A549 (cell line): ENCODE results near the gene ZNF785. TPM values are rescaled to one million over a fixed set of nuclear protein-coding genes. Genes with fewer than 3 reads are reported as not detected.

ENCODE experiments used
- ATAC-seq, 2 experiments: fragments of 200-7000 bp in 1 of 2; fragments of >200 bp in 1 of 2; cut with Nextera tagmentation in 1 of 2; cut with Tn5 transposase in 1 of 2; 3 replicates each; pipeline versions ENCODE4 v1.8.0 to v1.9.1; 2018 to 2020; ENCODE audit warnings: mild to moderate bottlenecking in 1 of 2, moderate library complexity in 1 of 2
- CTCF ChIA-PET: fragments of 300-600 bp; sonication (Branson Sonifier 250); formaldehyde crosslinking; extraction: SDS; loops from one replicate; lab custom pipeline; 2021; ENCODE audit warnings: antibody characterized with exemption, inconsistent platforms; lab: Yijun Ruan, JAX
- POLR2A ChIA-PET: fragments of 350-600 bp; formaldehyde crosslinking; extraction: SDS; loops from one replicate; lab custom pipeline; 2021; ENCODE audit warnings: antibody characterized with exemption, inconsistent platforms; lab: Yijun Ruan, JAX
- DNase-seq, 2 experiments: peaks; one replicate each; pipeline versions ENCODE4 v3.0.0 to v3.0.0-alpha.2; 2011 to 2016; ENCODE audit warnings: low read depth in 1 of 2, low spot score in 1 of 2
- FAIRE-seq: peaks from 2 replicates; lab custom pipeline; 2011; peaks lifted over from hg19 to GRCh38; lab: Jason Lieb, UNC
- H3K27ac ChIP-seq, 2 experiments: fragments of >200 bp; sonication (Bioruptor Twin); formaldehyde crosslinking; 3 replicates each; pipeline ENCODE4 v1.5.1; 2016 to 2017
- H3K4me1 ChIP-seq: fragments of >200 bp; sonication (Bioruptor Twin); formaldehyde crosslinking; 3 replicates; pipeline ENCODE4 v1.6.1; 2016
- H3K4me2 ChIP-seq: fragments of >200 bp; sonication (Bioruptor Twin); formaldehyde crosslinking; 3 replicates; pipeline ENCODE4 v1.6.1; 2016
- H3K4me3 ChIP-seq: fragments of >200 bp; sonication (Bioruptor Twin); formaldehyde crosslinking; 3 replicates; pipeline ENCODE4 v1.5.1; 2016
- H3K9me3 ChIP-seq: fragments of >200 bp; sonication (Bioruptor Twin); formaldehyde crosslinking; 3 replicates; pipeline ENCODE4 v1.6.1; 2016
- CBX2 ChIP-seq: fragments of 200-600 bp; sonication (generic); IDR thresholded peaks from 2 replicates; pipeline ENCODE4 v1.6.1; 2016; ENCODE audit warnings: low read depth, mild to moderate bottlenecking, borderline replicate concordance
- CBX8 ChIP-seq: fragments of 200-600 bp; sonication (generic); IDR thresholded peaks from 2 replicates; pipeline ENCODE4 v1.6.1; 2016
- ESRRA ChIP-seq: fragments of 150-350 bp; IDR thresholded peaks from 2 replicates; pipeline ENCODE4 v1.6.1; 2014; ENCODE audit warnings: mild to moderate bottlenecking, low read length, borderline replicate concordance
- FOSL2 ChIP-seq, 2 experiments: fragments of 450-650 bp in 1 of 2; fragments of >200 bp in 1 of 2; sonication (Bioruptor Twin) in 1 of 2; formaldehyde crosslinking; IDR thresholded peaks; 2 replicates each; pipeline versions ENCODE4 v1.5.0 to v1.6.1; 2016 to 2020; ENCODE audit warnings: mild to moderate bottlenecking in 1 of 2, moderate library complexity in 1 of 2
- HDAC2 ChIP-seq: fragments of 200-600 bp; sonication (generic); IDR thresholded peaks from 2 replicates; pipeline ENCODE4 v1.6.1; 2016
- HES2 ChIP-seq: fragments of >200 bp; sonication (Bioruptor Twin); formaldehyde crosslinking; IDR thresholded peaks from 2 replicates; pipeline ENCODE4 v1.6.1; 2016
- HEYL ChIP-seq: fragments of 250-450 bp; sonication (Bioruptor Pico); IDR thresholded peaks from 2 replicates; pipeline ENCODE4 v1.8.0; 2021; ENCODE audit warnings: mild to moderate bottlenecking, moderate library complexity
- HOXA7 ChIP-seq: fragments of 250-450 bp; sonication (Bioruptor Pico); IDR thresholded peaks from 2 replicates; pipeline ENCODE4 v1.5.0; 2020; ENCODE audit warnings: mild to moderate bottlenecking, moderate library complexity
- HOXB5 ChIP-seq: fragments of 250-450 bp; sonication (Bioruptor Pico); IDR thresholded peaks from 2 replicates; pipeline ENCODE4 v1.5.0; 2020; ENCODE audit warnings: mild to moderate bottlenecking, moderate library complexity
- JUN ChIP-seq, 2 experiments: fragments of >200 bp; sonication (Bioruptor Twin); formaldehyde crosslinking; IDR thresholded peaks; 2 replicates in 1 of 2; 3 replicates in 1 of 2; pipeline ENCODE4 v1.6.1; 2016 to 2017
- KDM1A ChIP-seq: fragments of 200-600 bp; sonication (generic); IDR thresholded peaks from 2 replicates; pipeline ENCODE4 v1.6.1; 2016; ENCODE audit warnings: low read depth, mild to moderate bottlenecking
- KDM5A ChIP-seq: fragments of 200-600 bp; sonication (generic); IDR thresholded peaks from 2 replicates; pipeline ENCODE4 v1.6.1; 2016; ENCODE audit warnings: antibody characterized with exemption, mild to moderate bottlenecking
- MAFK ChIP-seq: fragments of 450-650 bp; IDR thresholded peaks from 2 replicates; pipeline ENCODE4 v1.6.1; 2014; ENCODE audit not compliant: partially characterized antibody
- MAZ ChIP-seq: fragments of 150-350 bp; IDR thresholded peaks from 2 replicates; pipeline ENCODE4 v1.6.1; 2014; ENCODE audit warnings: antibody characterized with exemption, low read depth, low read length, borderline replicate concordance
- NPAS2 ChIP-seq: fragments of 250-450 bp; sonication (Bioruptor Pico); IDR thresholded peaks from 2 replicates; pipeline ENCODE4 v1.8.0; 2022; ENCODE audit warnings: mild to moderate bottlenecking, moderate library complexity, borderline replicate concordance
- RAD21 ChIP-seq, 2 experiments: fragments of >200 bp in 1 of 2; sonication (Bioruptor Twin) in 1 of 2; formaldehyde crosslinking in 1 of 2; IDR thresholded peaks in 1 of 2; conservative IDR thresholded peaks in 1 of 2; 2 replicates in 1 of 2; 3 replicates in 1 of 2; pipeline ENCODE4 v1.6.1; 2012 to 2018; ENCODE audit warnings: inconsistent platforms in 1 of 2
- RCOR1 ChIP-seq: fragments of 150-350 bp; IDR thresholded peaks from 2 replicates; pipeline ENCODE4 v1.6.1; 2014; ENCODE audit warnings: antibody characterized with exemption, low read length, low read depth
- RNF2 ChIP-seq: fragments of 200-600 bp; sonication (generic); IDR thresholded peaks from 2 replicates; pipeline ENCODE4 v1.6.1; 2016; ENCODE audit warnings: low read depth, mild to moderate bottlenecking, antibody characterized with exemption, moderate library complexity, borderline replicate concordance
- SMC3 ChIP-seq: fragments of >200 bp; sonication (Bioruptor Twin); formaldehyde crosslinking; IDR thresholded peaks from 3 replicates; pipeline ENCODE4 v1.6.1; 2018; ENCODE audit warnings: inconsistent platforms
- SREBF2 ChIP-seq: fragments of 450-650 bp; IDR thresholded peaks from 2 replicates; pipeline ENCODE4 v1.6.1; 2014; ENCODE audit warnings: mild to moderate bottlenecking, moderate library complexity
- USF2 ChIP-seq: fragments of 450-650 bp; IDR thresholded peaks from 2 replicates; pipeline ENCODE4 v1.6.1; 2014; ENCODE audit warnings: antibody characterized with exemption
- ZSCAN20 ChIP-seq: fragments of 250-450 bp; sonication (Bioruptor Pico); IDR thresholded peaks from 2 replicates; pipeline ENCODE4 v1.8.0; 2022; ENCODE audit warnings: mild to moderate bottlenecking, moderate library complexity
- WGBS: methylation state at CpG from one replicate; pipeline ENCODE4 v1.1.6; 2017; ENCODE audit errors: missing lambda C conversion rate; 5-methylcytosine and 5-hydroxymethylcytosine counted together
- polyA plus RNA-seq, 4 experiments: library from polyadenylated mRNA; depleted of rRNA in 3 of 4; stranded (reverse); fragments of >200 nt; fragmentation: RNase III in 1 of 4; extraction: RNeasy Plus Mini Kit Qiagen cat#74134 plus additional on column Dnase treatment in 1 of 4; gene quantifications; 2 replicates in 3 of 4; 3 replicates in 1 of 4; pipeline ENCODE4 v1.2.3, GENCODE V29; 2011 to 2017
- TF ChIP-seq, protein P1 (sequence below): IDR thresholded peaks from 2 replicates; pipeline ENCODE4 v1.6.1; 2012
- TF ChIP-seq, protein P2 (sequence below): fragments of 250-450 bp; sonication (Bioruptor Pico); IDR thresholded peaks from 2 replicates; pipeline ENCODE4 v1.5.0; 2020; ENCODE audit warnings: low read depth, mild to moderate bottlenecking, moderate library complexity
- TF ChIP-seq, protein P3 (sequence below): fragments of 200-600 bp; sonication (generic); IDR thresholded peaks from 2 replicates; pipeline ENCODE4 v1.6.1; 2016; ENCODE audit warnings: antibody characterized with exemption, mild to moderate bottlenecking, moderate library complexity

ZNF785 gene
- polyA plus RNA-seq, 2 of the 4 experiments (the other 2 are of a cell fraction), result not detected

DNA sequence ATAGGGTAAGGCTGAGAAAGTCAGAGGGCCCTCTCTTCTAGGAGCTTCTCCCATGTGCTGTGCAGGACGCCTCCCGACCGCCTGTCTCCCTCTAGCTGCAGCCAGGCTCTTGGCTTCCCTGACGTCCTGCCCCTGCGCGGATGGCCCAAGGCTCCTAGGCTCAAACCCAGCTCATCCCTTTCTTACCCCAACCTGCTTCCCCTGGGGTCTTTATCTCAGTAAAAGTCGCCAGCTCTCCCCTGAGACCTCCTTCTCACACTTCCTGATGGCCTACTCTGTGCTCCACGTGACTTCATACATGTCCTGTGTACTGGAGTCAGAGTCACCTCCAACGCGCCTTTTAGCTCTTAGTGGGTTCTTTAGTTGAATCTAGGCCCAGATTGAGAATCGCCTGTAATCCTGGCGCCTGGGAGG lies 49.7 kb downstream of the ZNF785 start:
- DNase-seq, result peak in 1 of 2 experiments; percentile 67
- 69% methylated on average over 12 of the region's 12 CpGs for WGBS

DNA sequence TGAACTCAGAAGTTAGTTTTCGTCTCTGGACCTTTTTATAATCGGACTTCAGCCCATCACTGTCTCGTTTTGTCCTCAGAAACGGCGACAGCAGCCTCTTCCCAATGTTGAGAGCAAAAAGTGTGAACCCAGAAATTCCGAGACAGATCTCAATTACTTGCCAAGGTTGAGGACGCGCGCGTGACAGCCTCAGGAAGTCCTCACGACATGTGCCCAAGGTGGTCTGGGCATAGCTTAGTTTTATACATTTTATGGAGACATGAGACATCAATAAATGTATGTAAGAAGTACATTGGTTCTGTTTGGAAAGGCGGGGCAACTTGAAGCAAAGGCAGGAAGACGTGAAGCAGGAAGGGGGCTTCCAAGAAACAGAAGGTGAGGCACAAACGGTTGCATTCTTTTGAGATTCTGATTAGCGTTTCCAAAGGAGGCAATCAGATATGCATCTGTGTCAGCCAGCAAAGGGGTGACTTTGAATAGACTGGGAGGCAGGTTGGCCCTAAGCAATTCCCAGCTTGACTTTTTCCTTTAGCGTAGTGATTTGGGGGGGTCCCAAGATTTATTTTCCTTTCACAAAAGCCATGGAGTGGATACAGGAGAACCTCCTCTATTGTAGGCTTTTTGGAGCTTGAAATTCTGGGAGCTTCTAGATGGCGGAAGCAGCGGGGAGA lies 50.3 kb downstream of the ZNF785 start:
- Histone ChIP-seq H3K4me1 (peaks cover 13% of the 10 kb centered on the region; the same call in 2 of the 3 replicates), H3K4me3 (peak overlapping the region; percentile 52), H3K4me2 (peak overlapping the region; percentile 87), H3K27ac (peak overlapping the region; percentile 89 to 93), H3K9me3 (no peaks in the 10 kb centered on the region)
- WGBS, result 25% methylated on average over 18 of the region's 18 CpGs
- ATAC-seq (peak; percentile 6 to 9; a peak in 3 of 6 replicates), DNase-seq (no peak), FAIRE-seq (no peak)
- CTCF ChIA-PET, result interaction anchor here (0.6 to 2.8 kb wide), 10 partner anchors 10 to 105 kb away, joined by 3 to 12 read pairs (median 8); partner anchors contain the start of genes DCTPP1, ZNF764, ZNF768 and ZNF785
- POLR2A ChIA-PET, result interaction anchor here (0.6 to 3.0 kb wide), 12 partner anchors 8 to 263 kb away, joined by 3 to 36 read pairs (median 5); partner anchors contain the start of genes DCTPP1, ZNF688, ZNF689 and ZNF764
- no peak for TF ChIP-seq CBX8
- TF ChIP-seq, protein P1, sequence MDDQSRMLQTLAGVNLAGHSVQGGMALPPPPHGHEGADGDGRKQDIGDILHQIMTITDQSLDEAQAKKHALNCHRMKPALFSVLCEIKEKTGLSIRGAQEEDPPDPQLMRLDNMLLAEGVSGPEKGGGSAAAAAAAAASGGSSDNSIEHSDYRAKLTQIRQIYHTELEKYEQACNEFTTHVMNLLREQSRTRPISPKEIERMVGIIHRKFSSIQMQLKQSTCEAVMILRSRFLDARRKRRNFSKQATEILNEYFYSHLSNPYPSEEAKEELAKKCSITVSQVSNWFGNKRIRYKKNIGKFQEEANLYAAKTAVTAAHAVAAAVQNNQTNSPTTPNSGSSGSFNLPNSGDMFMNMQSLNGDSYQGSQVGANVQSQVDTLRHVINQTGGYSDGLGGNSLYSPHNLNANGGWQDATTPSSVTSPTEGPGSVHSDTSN, result no peak
- TF ChIP-seq HOXB5 (CRISPR knock-in tag), result no peak
- TF ChIP-seq SREBF2, result no peak
- no peak for TF ChIP-seq HEYL
- TF ChIP-seq USF2, result no peak
- TF ChIP-seq RCOR1, result no peak
- no peak for TF ChIP-seq HOXA7 (CRISPR knock-in tag)
- TF ChIP-seq, protein P2, sequence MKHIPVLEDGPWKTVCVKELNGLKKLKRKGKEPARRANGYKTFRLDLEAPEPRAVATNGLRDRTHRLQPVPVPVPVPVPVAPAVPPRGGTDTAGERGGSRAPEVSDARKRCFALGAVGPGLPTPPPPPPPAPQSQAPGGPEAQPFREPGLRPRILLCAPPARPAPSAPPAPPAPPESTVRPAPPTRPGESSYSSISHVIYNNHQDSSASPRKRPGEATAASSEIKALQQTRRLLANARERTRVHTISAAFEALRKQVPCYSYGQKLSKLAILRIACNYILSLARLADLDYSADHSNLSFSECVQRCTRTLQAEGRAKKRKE (CRISPR knock-in tag), result no peak
- TF ChIP-seq NPAS2 (CRISPR knock-in tag), result no peak
- peak; percentile 78; the same call in 1 of the 2 replicates for TF ChIP-seq RNF2
- peak; percentile 12 to 50; a peak in 2 of 5 replicates for TF ChIP-seq JUN (IDR thresholded peaks at IDR 0.05)
- TF ChIP-seq ESRRA, result no peak
- TF ChIP-seq MAZ, result no peak
- TF ChIP-seq HDAC2, result no peak
- TF ChIP-seq, protein P3, sequence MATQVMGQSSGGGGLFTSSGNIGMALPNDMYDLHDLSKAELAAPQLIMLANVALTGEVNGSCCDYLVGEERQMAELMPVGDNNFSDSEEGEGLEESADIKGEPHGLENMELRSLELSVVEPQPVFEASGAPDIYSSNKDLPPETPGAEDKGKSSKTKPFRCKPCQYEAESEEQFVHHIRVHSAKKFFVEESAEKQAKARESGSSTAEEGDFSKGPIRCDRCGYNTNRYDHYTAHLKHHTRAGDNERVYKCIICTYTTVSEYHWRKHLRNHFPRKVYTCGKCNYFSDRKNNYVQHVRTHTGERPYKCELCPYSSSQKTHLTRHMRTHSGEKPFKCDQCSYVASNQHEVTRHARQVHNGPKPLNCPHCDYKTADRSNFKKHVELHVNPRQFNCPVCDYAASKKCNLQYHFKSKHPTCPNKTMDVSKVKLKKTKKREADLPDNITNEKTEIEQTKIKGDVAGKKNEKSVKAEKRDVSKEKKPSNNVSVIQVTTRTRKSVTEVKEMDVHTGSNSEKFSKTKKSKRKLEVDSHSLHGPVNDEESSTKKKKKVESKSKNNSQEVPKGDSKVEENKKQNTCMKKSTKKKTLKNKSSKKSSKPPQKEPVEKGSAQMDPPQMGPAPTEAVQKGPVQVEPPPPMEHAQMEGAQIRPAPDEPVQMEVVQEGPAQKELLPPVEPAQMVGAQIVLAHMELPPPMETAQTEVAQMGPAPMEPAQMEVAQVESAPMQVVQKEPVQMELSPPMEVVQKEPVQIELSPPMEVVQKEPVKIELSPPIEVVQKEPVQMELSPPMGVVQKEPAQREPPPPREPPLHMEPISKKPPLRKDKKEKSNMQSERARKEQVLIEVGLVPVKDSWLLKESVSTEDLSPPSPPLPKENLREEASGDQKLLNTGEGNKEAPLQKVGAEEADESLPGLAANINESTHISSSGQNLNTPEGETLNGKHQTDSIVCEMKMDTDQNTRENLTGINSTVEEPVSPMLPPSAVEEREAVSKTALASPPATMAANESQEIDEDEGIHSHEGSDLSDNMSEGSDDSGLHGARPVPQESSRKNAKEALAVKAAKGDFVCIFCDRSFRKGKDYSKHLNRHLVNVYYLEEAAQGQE, result no peak
- TF ChIP-seq RAD21 (conservative IDR thresholded peaks at IDR 0.05 in 1 of 2, IDR thresholded peaks at IDR 0.05 in 1 of 2), result no peak; a peak in 1 of 5 replicates
- no peak for TF ChIP-seq SMC3

More for the DNA sequence above, 49.7 kb downstream of the ZNF785 start:
- Histone ChIP-seq H3K4me2 (peak overlapping the region; percentile 87), H3K4me1 (peaks cover 13% of the 10 kb centered on the region; the same call in 2 of the 3 replicates), H3K27ac (peak overlapping the region; percentile 89 to 93; a peak in 5 of 6 replicates), H3K4me3 (peak overlapping the region; percentile 52), H3K9me3 (no peaks in the 10 kb centered on the region)
- ChIA-PET POLR2A (interaction anchor here (0.5 to 3.0 kb wide), 8 partner anchors 9 to 106 kb away, joined by 3 to 36 read pairs (median 6); partner anchors contain the start of genes DCTPP1, ZNF688 and ZNF764), CTCF (interaction anchor here (0.7 to 2.8 kb wide), 10 partner anchors 10 to 106 kb away, joined by 3 to 12 read pairs (median 8); partner anchors contain the start of genes DCTPP1, ZNF764, ZNF768 and ZNF785)
- ATAC-seq, result peak; percentile 47 to 68; a peak in 4 of 6 replicates
- TF ChIP-seq HOXB5 (CRISPR knock-in tag), result no peak
- no peak for TF ChIP-seq MAFK
- no peak for TF ChIP-seq ZSCAN20
- TF ChIP-seq KDM1A, result no peak
- no peak for TF ChIP-seq USF2
- TF ChIP-seq NPAS2 (CRISPR knock-in tag), result no peak
- TF ChIP-seq, protein P2 (CRISPR knock-in tag), result no peak
- TF ChIP-seq RAD21 (conservative IDR thresholded peaks at IDR 0.05 in 1 of 2, IDR thresholded peaks at IDR 0.05 in 1 of 2), result no peak
- TF ChIP-seq KDM5A, result no peak
- TF ChIP-seq HOXA7 (CRISPR knock-in tag), result no peak
- TF ChIP-seq FOSL2 (IDR thresholded peaks at IDR 0.05), result no peak
- no peak for TF ChIP-seq FOSL2 (CRISPR knock-in tag; IDR thresholded peaks at IDR 0.05)
- TF ChIP-seq CBX2, result no peak
- no peak for TF ChIP-seq HES2
- FAIRE-seq, result no peak
